Retinal pigment epithelial cell (primary cell): ENCODE data around the gene PDE4B.
"Not testable (repeated sequence)": the region's sequence is repeated elsewhere in the genome, so short reads cannot be mapped to it uniquely, and the experiment has no call there.

Source experiments
- DNase-seq: peaks from one replicate; pipeline ENCODE4 v3.0.0-alpha.2; 2010; ENCODE audit warnings: low read depth
- H3K4me3 ChIP-seq: 2 replicates; pipeline ENCODE4 v1.5.1; 2011; ENCODE audit warnings: mild to moderate bottlenecking, low read length, control low read depth, moderate library complexity
- CTCF ChIP-seq: conservative IDR thresholded peaks from 2 replicates; pipeline ENCODE4 v1.5.1; 2011; ENCODE audit warnings: low read depth, low read length, control low read depth, inconsistent platforms

PDE4B gene

GRCh38 chr1:66412704-66413103 is 620.0 kb downstream of the PDE4B start:
- TF ChIP-seq CTCF = no peak
- DNase-seq = no peak

GRCh38 chr1:66413136-66413837 is 620.6 kb downstream of the PDE4B start:
- DNase-seq = no peak
- H3K4me3 ChIP-seq = no peak overlapping the region

More at GRCh38 chr1:66412704-66413103, 620.0 kb downstream of the PDE4B start:
- H3K4me3 ChIP-seq = no peak overlapping the region

GRCh38 chr1:66413838-66414175 is 621.1 kb downstream of the PDE4B start:
- no peak overlapping the region for H3K4me3 ChIP-seq
- no peak for TF ChIP-seq CTCF
- no peak for DNase-seq

More at GRCh38 chr1:66413136-66413837, 620.6 kb downstream of the PDE4B start:
- TF ChIP-seq CTCF = no peak

- no peak for DNase-seq
- TF ChIP-seq CTCF = no peak
- no peak overlapping the region for H3K4me3 ChIP-seq
Observed at GRCh38 chr1:66415281-66415680, 622.6 kb downstream of the PDE4B start.

- no peak overlapping the region for H3K4me3 ChIP-seq
- no peak for TF ChIP-seq CTCF
- no peak for DNase-seq
Observed at GRCh38 chr1:66415866-66416265, 623.2 kb downstream of the PDE4B start.

- no peak overlapping the region for H3K4me3 ChIP-seq
- no peak for TF ChIP-seq CTCF
- no peak for DNase-seq
Observed at GRCh38 chr1:66416295-66416694, 623.6 kb downstream of the PDE4B start.

GRCh38 chr1:66418021-66418420 is 625.3 kb downstream of the PDE4B start:
- DNase-seq = no peak
- H3K4me3 ChIP-seq = no peak overlapping the region
- no peak for TF ChIP-seq CTCF

- H3K4me3 ChIP-seq, DNase-seq: not testable (repeated sequence)
Observed at GRCh38 chr1:66420171-66420570, 627.5 kb downstream of the PDE4B start.

GRCh38 chr1:66420906-66421305 is 628.2 kb downstream of the PDE4B start:
- not testable (repeated sequence) for DNase-seq, H3K4me3 ChIP-seq
